Stimulated activated CD4-positive, alpha-beta T cell treated with anti-CD3 and anti-CD28 coated beads, Interleukin-15, amount 100 ng/mL, for 48 hours (primary cell): ENCODE data around the gene TAB2.
"Not testable (repeated sequence)": the region's sequence is repeated elsewhere in the genome, so short reads cannot be mapped to it uniquely, and the experiment has no call there.

Source experiments
- DNase-seq, 2 donors: peaks; one replicate each; pipeline ENCODE4 v3.0.0-alpha.2; 2020; ENCODE audit warnings: low read depth in 2 of 2

TAB2 gene

DNA sequence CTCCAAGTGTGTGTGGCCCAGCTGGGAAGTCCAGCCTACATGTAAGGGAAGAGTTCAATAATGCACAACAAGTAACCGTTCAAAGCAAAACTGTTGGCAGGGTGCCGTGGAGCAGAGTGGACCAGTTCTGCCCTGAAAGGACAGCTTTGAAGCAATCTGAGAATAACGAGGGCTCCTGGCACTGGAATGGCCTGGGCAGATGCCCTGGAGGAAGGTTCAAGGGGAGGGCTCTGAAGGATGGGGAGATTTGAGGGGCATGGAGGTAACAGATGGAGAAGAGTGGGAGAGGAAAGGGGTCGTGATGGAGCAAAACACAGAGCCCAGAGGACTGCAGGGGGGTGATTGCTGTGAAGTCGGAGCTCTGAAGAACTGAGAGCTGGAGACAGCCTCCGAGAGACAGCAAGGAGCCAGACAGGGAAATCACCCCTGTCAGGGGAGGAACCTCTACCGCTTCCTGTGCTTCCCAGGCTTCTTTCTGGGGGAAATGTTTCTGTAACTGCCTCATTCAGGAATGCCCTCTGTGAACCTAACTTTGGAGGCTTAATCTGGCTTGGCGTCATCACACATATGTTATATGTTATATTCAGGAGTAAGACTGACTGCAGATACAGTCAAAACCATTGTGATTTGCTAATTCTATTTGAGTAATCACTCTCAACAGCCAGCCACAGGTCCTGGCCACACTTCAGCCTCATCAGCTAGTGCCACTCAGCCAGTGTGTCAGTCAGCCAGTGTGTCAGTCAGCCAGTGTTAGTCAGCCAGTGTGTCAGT, 126.1 kb downstream of the TAB2 start:
- peak in 1 of 2 donors; percentile 11 for DNase-seq

- DNase-seq = not testable (repeated sequence)
Observed at GRCh38 chr6:149444360-149445094, 127.0 kb downstream of the TAB2 start.

GRCh38 chr6:149445095-149445466, 127.6 kb downstream of the TAB2 start:
- no peak for DNase-seq

DNA sequence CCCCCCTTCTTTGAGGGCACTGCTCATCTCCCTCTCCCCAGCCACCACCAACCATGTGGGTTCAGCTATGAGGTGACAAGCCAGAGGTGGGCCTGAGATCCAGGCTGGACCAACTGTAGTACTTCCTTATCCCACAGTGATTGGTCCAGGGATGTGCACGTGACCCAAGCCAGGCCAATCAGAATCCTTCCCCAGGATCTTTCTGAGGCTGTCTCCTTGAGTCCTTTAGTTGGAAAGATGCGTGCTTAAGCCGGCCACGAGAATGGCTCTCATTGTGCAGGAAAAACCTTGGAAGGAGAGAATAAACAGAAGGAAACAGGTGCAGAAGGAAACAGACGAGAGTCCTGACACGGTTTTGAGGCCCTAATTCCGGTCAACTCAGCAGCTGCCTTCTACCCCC, 128.1 kb downstream of the TAB2 start:
- DNase-seq = no peak

DNA sequence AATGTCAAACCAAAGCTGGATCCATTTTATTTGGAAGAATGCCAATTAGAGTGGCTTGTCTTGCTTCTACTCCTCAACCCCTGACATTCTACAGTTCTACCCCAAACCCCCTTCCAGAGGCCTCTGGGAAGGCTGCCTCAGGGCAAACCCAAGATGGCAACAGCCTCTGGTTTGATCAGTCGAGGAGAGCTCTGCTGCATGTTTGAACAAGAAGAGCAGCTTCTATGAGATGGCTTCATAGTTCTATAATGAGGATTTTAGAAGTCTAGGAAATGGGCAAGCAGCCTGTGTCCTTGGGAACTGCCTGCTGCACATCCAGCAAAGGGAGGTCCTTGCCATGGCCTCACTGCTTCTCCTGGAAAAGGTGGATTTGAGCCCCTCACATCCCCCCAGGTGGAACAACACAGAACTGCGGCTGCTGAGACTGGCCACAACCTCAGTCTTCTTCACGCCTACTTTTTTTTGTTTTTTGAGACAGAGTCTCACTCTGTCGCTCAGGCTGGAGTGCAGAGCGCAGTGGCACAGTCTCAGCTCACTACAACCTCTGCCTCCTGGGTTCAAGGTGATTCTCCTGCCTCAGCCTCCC, 129.4 kb downstream of the TAB2 start:
- no peak for DNase-seq

DNA sequence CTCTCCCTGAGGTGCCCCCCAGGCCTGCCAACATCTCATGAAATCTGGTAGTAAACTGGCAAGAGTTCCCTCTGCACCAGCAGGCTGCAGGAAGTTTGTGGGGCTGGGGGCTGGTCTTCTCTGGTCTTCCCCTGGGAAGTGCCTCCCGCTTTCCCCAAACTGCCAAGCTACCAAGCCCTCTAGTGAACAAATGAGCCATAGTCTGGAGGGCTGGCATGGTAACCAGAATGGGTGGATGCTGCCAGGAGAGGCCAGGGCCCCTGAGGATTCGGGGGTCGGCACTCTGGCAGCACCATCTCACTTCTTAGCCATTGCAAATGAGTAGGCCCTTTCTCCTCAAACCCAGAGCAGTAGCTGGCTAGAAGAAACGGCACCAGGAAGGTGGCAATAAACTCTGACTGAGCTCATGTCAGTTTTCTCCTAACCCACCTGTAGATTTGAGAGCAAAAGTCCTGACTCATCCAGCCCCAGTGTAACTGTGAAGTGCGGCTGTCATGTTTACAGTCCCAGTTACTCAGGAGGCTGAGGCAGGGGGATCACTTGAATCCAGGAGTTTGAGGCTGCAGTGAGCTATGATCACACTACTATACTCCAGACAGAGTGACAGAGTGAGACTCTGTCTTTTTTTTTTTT, 131.4 kb downstream of the TAB2 start:
- no peak for DNase-seq

GRCh38 chr6:149449831-149450678, 132.5 kb downstream of the TAB2 start:
- DNase-seq = no peak

DNA sequence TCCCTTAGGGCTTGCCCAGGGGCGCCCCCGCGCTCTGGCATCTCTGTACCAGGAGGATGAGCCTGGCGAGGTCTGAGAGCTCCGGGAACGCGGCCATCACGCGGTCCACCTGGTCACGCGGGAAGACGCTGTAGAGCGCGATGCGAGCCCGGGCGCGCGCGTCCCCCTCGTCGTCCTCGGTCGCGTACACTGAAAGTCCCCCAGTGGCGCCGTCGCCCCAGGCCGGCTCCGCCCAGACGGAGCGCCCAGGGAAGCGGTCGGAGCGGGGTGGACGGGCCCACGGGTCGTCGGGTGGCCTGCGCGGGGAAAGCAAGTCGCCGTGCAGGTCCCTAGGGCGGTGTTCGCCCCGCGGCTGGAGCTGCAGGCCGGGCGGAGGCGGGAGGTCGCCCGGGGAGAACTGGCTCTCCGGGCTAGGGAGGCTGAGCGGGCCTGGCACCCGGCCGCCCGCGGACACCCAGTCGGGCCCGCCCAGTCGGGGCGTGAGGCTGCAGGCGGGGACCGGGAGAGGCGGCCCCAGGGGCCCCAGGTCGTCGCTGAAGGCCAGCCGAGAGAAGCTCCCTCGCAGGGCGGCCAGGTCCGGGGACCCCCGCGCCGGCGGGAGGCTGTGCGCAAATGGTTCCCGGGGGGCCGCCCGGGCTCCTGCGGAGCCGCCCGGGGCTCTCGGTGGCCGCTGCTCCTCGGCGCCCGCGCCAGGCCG, 133.3 kb downstream of the TAB2 start:
- no peak for DNase-seq

DNA sequence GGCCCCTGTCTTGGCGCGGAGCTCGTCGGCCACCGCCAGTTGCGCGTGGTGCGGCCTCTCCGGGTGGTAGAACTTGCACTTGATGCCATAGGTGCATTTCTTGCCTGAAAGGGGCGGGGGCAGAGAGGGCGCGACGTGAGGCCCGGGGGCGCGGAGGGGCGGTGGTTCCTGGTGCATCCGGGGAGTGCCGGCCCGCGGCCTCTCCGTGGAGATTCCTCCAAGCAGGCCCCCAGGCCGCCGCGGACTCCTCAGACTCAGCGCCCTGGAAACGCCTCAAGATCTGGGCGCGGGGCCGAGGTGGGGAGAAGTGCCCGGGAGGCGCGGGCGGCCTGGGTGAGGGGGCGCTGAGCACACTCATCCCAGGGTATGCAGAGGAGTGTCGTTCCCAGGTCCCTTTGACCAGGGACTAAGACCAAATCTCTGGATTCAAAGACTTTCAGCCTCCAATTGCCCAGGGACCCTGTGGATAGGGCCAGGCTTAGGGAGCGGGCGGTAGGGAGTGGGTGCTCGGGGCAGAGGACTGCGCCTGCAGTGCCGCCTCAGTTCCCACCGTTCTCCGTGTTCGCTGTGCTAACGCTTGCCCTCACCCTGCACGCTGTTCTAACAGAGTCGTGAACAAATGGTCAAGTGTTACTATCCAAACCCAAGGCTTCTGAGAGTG, 134.0 kb downstream of the TAB2 start:
- no peak for DNase-seq

- no peak for DNase-seq
Observed at GRCh38 chr6:149452037-149452939, 134.8 kb downstream of the TAB2 start.

DNA sequence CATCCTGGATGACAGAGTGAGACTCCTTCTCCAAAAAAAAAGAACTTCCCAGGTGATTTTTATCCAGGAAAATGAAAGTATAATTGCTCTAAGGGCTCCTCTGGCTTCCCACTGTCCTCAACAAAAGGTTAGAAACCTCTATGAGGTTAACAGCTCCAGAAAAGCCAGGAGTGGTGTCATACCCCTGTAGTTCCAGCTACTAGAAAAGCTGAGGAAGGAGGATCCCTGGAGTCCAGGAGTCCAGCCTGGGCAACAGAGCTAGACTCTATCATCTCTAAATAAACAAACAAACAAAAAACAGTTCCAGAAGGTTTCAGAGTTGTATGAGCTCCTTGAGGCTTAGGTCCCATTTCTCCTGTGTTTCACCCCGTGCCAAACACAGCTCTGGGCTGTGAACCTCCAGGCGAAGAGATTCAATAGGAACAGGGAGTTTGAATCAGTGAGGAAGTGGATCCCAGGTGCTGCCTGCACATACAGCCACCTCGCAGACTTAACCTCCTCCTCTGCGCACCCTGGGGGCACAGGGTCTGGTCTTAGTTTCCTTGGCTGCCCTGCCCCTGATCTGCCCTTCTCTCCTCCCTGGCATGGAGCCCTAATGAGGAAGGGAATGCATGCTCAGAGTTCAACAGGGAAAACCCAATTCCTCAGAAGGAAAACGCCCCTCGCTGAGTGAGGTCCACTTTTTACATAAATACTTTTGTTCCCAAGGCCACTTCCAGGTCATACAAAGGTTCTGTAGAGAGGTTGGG, 136.3 kb downstream of the TAB2 start:
- DNase-seq = no peak

DNA sequence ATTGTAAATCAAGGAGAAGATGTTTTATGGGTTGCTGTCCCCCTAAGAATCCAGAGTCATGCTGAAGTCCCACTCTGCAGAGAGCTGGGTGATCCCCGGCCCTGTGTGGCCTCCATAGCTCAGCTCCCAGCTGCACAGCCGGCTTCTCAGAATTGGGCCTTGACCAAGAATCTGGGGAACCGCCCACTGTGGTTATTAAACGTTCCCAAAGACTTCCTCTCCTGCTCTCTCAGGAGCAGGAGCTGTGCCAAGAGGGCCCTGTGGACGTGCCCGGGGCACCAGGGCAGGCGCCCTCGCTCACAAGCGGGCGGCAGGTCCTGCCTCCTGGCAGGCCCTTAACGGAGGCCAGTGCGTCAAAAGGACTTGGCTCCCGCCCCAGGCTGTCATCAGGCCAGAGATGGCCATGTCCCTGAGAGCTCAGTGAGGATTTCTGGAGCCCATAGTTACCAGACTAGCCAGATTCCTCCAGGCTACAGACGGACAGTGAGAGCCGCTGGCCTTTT, 136.9 kb downstream of the TAB2 start:
- DNase-seq = no peak

GRCh38 chr6:149455031-149455732, 137.7 kb downstream of the TAB2 start:
- DNase-seq = no peak

DNA sequence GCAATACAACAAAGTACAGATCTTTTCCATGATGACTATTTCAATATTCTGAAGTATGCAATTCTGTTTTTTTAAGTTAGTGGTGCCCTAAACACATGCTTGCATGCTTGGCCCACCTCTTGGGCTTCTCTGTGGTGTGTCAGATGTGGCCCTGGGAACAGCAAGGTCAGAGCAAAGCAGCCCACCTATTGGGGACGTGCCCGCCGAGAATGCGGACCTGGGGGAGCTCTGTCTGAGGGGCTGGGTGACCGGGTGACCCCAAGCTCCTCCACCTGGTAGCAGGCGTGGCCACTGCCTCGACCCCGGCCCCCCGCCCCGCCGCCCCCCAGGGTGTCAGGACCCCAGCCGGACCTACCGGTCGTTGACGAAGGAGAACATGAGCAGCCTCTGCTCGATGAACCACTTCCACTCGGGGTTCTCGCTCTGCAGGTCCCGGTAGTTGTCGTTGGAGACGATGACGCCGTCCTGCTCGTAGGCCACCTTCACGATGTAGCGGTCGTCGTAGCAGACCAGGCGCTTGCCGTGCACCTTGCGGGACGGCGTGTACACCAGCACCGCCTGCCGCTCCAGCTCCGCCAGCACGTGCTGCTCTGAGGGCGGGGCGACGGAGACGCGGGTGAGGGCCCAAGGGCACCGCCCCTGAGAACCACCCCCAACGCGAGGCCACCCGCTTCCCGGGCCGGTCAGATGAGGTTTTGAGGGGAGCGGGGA, 139.0 kb downstream of the TAB2 start:
- no peak for DNase-seq

- no peak for DNase-seq
Observed at GRCh38 chr6:149457316-149457884, 139.9 kb downstream of the TAB2 start.

DNA sequence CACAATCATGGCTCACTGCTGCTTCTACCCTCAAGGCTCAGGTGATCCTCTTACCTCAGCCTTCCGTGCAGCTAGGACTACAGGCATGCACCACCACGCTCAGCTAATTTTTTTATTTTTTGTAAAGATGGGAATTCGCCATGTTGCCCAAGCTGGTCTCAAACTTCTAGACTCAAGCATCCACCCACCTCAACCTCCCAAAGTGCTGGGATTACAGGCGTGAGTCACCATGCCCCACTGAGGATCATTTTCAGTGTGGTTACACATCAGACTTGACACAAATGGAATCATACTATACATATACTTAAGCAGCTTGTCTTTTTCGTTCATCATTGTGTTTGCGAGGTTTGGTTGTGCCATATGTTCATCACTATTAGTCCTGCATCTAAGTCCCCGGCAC, 140.7 kb downstream of the TAB2 start:
- no peak for DNase-seq

DNA sequence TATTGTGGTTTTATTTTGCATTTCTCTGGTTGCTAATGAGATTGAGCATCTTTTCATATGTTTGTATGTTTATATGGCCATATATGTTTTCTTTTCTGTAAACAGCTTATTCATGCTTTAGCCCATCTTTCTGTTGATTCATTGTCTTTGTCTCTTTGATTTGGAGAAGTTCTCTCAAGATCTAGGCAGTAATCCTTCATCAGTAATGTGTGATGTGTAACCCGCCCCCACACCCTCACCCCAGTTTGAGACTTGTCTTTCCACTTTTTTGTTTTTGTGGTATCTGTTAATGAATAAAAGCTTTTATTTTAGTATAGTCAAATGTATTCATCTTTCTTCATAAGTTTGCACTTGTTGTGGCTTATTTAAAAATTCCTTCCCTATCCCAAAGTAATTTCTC, 141.3 kb downstream of the TAB2 start:
- DNase-seq = no peak
